GM12875 (cell line): ENCODE results near the gene C1orf21.

Experiments used
- H3K4me3 ChIP-seq: one replicate; pipeline ENCODE4 v1.5.1; 2011; ENCODE audit warnings: low read depth, low read length, control low read depth
- TF ChIP-seq, protein P1 (sequence below): IDR thresholded peaks from 2 replicates; pipeline ENCODE4 v1.5.1; 2011; ENCODE audit warnings: low read depth, mild to moderate bottlenecking, control low read depth, inconsistent platforms, low read length, moderate library complexity, borderline replicate concordance; ENCODE audit not compliant: insufficient read depth

The C1orf21 gene

DNA sequence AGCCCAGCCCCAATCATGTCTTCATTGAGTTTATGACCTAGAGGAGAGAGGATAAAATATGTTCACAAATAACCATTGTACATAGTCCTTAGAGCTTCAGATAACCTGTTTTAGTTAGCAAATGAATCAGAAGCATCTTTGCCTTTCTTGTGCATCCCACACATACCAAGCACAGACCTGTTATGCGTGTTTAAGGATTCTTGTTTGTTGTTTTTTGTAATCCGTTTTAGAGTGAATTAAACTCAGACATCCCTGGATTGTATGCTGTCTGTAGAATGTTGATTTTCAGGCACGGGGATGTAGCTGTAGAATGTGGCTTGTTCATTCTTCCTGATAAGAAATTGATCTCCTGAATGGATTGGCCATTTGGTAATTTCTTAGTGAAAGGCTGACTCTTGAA, 232.0 kb downstream of the C1orf21 start:
- TF ChIP-seq, protein P1, sequence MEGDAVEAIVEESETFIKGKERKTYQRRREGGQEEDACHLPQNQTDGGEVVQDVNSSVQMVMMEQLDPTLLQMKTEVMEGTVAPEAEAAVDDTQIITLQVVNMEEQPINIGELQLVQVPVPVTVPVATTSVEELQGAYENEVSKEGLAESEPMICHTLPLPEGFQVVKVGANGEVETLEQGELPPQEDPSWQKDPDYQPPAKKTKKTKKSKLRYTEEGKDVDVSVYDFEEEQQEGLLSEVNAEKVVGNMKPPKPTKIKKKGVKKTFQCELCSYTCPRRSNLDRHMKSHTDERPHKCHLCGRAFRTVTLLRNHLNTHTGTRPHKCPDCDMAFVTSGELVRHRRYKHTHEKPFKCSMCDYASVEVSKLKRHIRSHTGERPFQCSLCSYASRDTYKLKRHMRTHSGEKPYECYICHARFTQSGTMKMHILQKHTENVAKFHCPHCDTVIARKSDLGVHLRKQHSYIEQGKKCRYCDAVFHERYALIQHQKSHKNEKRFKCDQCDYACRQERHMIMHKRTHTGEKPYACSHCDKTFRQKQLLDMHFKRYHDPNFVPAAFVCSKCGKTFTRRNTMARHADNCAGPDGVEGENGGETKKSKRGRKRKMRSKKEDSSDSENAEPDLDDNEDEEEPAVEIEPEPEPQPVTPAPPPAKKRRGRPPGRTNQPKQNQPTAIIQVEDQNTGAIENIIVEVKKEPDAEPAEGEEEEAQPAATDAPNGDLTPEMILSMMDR = no peak
- no peak overlapping the region for H3K4me3 ChIP-seq

DNA sequence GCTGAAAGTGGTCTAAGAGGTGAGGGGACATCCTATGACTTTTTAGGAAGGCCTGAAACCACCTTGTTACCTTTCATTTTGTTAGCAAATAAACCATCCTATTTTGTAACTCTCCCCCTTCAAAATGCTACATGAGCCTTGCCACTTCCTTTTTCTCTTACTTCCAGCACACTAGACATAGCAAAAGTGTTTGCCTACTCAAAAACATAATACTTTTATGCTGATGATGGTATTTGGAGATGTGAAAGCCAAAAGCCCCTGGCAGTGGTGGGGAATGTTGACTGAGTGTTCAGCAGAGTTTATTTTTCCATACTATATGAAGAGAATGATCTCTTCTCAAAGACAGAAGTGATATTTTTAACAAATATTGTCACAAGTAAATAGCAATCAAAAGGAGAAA, 233.6 kb downstream of the C1orf21 start:
- H3K4me3 ChIP-seq = no peak overlapping the region
- TF ChIP-seq, protein P1 = no peak

DNA sequence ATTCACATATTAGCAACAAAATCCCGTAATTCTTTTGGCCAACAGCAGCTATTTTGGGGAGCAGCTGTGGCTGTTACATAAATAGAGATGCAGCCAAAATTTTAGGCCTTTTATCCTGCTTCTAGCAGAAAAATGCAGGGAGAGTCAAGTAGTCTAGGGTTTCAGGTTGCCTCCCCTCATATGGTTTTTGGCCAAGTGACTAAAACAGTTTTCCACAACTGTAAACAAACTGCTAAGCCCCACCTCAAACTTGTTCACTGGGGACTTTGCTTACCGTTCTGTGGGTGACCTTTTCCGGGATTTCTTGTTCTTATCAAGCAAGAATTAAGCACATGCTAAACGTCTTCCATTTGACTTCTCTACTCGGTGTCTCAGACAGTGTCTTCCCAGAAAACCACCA, 234.4 kb downstream of the C1orf21 start:
- H3K4me3 ChIP-seq = no peak overlapping the region
- TF ChIP-seq, protein P1 = no peak

DNA sequence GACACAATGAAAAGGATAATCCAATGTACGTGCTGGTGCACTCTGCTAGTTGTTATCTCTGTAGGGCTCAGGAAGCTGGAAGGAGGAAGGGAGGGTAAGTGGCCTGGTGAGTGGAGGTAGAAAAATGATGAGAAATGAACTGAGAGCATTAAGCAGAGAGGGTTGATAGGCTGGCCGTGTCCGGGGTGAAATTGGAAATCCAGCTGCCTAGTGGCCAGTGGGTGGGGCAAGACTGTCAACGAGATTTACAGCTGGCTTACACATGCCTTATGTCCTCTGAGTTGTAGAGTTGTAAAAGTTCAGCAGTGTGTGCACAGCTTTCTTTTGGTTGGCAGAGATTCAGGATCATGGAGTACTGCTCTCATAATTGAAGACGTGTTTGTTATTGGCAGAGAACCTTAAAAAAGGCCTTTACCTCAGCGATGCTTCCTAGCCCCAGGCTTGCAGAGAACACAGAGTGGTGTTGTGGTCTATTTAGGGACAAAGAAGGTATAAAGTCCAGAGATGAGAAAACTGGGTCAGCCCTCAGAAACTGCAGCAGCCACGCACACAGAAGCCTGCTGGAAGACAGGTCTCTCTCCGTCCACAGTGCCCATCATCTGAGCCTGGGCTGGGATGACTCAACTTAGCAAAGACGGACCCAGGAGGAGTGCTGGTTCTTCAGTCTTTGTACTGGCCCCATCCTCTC, 235.5 kb downstream of the C1orf21 start:
- TF ChIP-seq, protein P1 = no peak
- no peak overlapping the region for H3K4me3 ChIP-seq

DNA sequence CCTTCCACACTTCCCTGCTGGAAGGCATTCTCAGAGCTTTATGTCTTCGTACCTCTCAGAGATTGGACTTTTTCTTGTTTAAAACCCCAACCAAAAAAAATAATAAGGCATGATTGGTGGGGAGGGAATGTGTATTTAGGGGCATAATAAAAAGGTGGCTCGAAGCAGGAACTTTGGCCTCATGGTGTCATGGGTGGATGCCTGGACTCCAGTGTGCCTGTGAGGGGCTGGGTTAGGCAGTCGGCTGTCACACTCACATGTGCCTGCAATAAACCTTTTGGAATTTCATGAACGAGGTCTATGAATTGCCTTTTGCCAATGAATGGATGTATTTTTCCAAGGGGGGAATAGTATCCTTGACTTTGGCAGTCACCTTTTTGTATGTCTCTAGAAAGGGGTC, 236.6 kb downstream of the C1orf21 start:
- TF ChIP-seq, protein P1 = no peak
- H3K4me3 ChIP-seq = no peak overlapping the region

DNA sequence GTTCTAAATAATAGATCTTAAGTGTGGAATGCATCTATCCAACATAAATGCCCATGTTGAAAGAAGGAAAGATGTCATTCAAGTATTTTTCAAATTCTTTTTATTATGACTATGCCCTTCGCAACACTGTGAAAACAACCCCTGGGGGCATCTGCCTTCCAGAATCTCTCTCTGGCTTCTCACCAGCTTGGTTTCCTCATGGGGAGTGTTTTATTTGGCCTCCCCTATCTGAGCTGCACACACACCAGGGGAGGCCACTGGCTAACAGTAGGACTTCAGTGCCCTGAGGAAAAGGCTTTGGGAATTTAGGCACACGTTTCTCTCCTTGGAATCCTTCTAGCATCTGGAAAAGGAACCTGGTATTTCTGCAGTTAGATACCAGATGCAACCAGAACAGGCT, 237.2 kb downstream of the C1orf21 start:
- H3K4me3 ChIP-seq = no peak overlapping the region
- TF ChIP-seq, protein P1 = no peak

DNA sequence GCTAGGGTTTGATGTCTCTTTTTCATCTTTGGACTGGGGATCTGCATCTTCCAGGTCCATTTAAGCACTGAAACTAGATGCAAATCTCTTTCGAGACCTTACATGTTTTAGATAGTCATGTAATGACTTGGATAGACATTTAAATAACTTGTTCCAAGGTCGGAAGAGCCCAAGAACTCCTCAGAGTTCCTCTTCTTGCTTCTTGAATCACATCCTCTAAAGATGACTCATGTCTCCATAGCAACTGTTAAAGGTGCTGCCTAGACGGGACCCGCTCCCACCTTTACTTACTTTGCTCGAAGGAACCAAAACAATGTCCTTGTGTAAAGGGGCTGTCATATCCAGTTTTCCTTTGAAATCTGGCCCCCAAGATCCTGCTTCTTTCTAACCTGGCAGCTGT, 237.8 kb downstream of the C1orf21 start:
- TF ChIP-seq, protein P1 = no peak
- no peak overlapping the region for H3K4me3 ChIP-seq
